Cardiac septum (tissue), 1 donor: Measurements from ENCODE around the gene NRCAM. TPM values are rescaled to one million over a fixed set of nuclear protein-coding genes. Genes with fewer than 3 reads are reported as not detected.

Experiments used
- DNase-seq: peaks from one replicate; pipeline ENCODE4 v3.0.0-alpha.2; 2020; ENCODE audit warnings: low spot score
- intact Hi-C: fragments of 100-400 bp; cut with DNase I; formaldehyde crosslinking; loops from one replicate; pipeline ENCODE4 v1.14.0; 2022
- total RNA-seq: library from RNA; stranded (reverse); fragmentation: NEBNext Ultra II Directional; extraction: Animal tissue kit (Norgen Biotek cat#: 25700); gene quantifications from one replicate; pipeline ENCODE4 v1.2.1, GENCODE V29; 2021
- donor health status: DM: no; HTN: no; CAD: no.

The NRCAM gene
- total RNA-seq, 1 donor from 2014 or later, result 0.57 TPM

DNA sequence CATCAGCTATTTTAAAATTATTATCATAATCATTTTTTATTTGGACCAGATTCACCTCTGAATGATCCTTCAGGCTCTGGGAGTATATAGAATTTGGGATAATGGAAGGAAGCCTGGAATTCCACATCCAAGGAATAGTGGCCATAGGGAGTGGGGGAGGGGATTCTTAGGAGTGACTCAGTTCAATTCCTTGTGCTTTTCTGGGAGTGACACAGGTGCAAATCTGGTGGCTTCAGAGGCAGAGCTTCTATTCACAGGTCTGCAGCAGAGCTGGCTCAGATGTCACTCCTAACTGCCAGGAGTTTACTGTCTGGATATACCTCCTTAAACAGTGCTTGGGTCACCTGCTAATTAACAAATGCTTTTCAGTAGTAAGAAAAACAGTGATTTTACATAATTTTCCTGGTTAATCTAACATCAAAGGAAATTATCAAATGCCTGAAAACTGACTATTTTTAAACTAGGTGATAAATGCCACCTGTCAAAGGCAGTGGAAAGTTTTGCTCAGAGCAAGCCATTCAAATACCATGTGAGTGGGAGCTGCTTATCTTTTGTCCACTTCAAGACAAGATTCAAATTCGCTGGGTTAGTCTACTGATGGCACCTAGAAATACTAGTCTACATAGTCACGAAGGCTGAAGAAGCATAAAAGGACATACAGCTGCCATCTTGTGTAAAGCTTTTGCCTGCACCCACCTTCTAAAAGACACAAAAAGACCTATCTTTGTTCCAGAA is 219.4 kb downstream of the NRCAM start:
- no peak for DNase-seq
- intact Hi-C loops, result no loop called here

DNA sequence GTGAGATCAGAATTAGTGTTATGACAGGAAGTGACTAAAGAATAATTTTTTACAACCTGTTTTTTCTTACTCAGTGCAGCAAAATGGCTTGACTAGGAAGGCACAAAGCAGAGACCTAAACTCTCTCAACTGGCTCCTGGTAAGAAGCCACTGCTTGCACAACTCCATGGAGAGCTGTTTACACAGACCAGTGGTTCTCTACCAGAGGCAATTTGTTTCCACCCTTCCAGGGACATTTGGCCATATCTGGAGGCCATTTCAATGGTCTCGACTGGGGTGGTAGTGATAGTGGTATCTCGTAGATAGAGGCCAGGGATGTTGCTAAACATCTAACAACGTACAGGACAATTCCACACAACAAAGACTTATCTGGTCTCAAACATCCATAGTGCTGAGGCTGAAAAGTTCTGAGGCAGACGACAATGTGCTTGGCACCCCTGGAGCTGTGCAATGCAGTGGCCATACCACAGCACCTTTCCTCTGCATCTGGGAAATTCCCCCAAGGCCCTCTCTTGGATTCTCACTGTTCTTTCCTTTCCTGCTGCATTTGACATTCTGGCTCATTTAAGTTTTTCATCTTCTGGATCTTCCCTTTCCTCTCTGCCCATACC is 220.7 kb downstream of the NRCAM start:
- DNase-seq, result no peak
- intact Hi-C loops, result no loop called here

DNA sequence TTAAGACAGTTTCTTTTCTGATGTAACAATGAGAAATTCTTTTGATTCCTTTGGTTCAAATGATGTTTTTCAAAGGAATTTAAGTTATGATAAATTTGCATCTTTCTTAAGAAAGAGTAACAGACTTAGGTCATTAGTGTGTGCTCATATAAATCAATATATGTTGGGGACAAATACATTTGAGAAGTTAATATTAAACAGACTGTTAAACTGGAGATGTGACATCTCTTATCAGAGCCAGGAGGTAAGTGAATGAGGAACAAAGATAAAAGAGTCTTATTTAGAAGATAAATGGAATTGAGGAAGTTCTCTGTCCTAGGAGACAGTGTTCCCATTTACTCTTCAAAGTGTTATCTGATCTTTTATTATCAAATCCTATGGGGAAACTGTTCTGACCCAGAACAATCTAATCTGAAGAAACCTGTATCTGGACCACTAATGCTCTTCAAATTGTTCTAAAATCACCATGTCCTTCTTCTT is 221.2 kb downstream of the NRCAM start:
- intact Hi-C loops, result no loop called here
- DNase-seq, result no peak

DNA sequence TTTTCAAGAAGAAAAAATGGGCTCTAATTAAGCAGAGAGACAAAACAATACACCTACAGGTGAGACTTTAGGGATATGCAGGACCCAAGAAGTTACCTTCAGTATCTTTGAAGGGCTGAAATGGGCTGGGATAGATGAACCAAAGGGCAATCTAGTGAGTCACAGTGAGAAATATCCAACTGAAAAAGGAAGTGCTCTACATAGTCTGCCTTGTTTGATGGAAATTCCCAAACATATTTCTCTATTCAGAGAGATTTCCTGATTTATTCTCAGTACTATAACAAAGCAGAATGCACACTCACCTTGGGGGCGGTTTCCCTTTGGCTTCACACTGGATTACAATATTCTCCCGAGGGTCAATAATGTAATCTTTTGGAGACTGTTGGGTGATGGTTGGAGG is 222.0 kb downstream of the NRCAM start:
- intact Hi-C loops, result no loop called here
- no peak for DNase-seq

DNA sequence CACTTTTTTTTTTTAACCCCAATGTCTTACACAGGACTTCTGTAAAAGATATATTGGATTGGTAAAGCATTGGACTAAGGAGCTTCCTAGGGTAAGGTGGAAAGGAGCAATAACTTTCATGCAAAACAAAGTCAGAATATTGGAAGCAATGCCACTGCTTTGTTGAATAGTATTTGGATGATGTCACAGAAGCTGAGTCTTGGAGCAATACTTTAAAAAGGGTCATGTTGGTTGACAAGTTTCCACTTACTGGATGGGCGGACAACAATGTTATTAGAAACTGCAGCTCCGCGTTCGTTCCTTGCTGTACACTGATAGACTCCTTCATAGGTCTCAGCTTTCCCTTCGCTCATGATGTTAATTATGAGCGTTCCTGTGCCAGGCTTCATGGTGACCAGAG is 224.2 kb downstream of the NRCAM start:
- no peak for DNase-seq
- intact Hi-C loops, result no loop called here

DNA sequence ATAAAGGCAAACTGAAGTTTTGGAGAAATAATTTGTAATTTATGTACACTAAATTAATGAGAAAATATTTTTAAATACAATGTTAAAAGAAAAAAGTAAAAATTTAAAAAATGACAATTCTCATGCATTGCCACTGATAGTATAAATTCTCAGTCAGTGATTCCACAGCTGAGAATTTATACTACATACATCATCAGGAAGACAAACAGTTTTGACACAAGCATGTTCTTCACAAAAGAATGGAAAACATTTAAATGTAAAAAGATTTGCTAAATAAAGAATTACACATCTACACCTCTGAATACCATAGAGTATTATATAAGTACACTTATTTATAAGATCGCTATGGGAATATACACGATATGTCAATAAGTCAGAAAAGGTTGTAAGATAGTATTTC is 225.0 kb downstream of the NRCAM start:
- intact Hi-C loops, result no loop called here
- DNase-seq, result no peak

DNA sequence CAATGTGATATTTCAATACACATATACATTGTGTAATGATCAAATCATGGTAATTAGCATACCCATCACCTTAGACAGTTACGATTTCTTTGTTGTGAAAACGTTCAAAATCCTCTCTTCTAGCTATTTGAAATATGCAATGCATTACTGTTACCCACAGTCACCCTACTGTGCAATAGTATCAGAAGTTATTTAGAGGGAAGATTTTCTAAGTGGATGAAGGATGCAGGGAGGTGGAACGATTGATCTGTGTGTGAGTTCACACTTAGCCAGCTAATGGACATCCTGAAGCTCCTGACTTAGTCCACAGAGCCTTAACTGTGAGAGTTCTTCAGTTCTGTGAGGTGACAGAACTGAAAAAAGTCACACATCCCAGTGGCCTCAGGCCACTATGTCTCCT is 228.9 kb downstream of the NRCAM start:
- DNase-seq, result no peak
- intact Hi-C loops, result no loop called here

DNA sequence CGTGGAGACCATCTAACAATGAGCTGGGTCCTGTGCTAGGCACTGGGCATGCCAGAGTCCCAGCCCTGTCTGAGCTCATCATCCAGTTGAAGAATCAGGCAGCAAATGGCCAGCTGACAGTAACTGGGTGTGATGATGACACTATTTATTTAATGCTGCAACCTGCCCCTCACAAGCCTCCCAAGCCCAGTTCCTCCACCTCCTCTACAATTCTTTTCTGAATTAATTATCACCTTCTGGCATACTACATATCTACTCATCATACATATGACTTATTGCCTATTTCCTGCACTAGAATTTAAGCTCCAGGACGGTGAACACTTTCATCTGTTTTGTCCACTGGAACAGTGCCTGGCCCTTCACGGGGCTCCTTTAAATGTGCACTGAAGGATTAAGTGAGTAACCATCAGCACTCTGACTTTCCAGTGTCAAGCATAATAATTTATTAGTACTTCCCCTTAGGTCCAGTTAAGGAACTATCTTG is 229.4 kb downstream of the NRCAM start:
- intact Hi-C loops, result no loop called here
- no peak for DNase-seq

DNA sequence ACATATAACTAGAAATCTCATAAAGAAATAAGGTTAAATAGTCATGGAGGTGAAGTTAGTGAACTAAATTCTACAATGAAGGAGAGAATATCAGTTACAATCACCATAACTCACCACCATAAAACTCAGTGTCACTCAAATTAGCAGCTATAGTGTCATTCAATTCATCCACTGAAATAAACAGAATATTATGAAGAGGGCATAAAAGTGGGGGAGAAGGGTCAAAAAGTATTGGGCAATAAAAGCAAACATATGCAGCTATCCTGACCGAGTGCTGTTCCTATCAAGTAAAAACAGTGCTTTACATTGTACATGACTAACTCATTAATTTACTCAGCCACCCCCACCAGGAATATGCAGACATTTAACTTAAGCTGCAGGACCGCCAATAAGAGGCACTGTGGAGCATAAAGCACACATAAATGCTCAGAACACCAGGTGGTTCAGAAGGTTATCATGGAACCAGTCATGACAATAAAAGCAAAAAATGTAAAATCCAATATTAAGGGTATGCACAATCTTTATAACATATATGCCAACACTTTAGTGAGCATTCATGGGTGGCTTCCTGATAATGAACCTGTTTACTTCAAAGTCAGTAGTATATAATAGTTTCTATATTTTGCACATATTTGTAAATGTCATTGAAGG is 230.6 kb downstream of the NRCAM start:
- intact Hi-C loops, result no loop called here
- no peak for DNase-seq

DNA sequence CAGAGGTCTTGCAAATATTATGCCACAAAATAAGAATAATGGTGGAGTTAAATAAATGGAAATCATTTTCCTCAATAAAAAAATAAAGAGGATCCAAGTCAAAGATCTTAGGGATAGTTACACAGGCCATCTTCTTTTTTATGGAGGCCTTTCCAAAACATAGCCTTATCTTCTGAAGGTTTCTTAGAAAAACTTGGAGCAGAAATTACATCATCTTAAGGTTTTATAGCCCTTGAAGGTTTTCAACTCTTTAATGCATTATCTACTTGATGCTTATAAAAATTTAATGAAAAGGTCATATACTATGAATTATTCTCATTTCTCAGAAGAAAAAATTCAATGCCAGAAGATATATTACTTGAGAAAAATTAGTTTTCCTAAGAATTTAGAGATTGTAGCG is 231.8 kb downstream of the NRCAM start:
- intact Hi-C loops, result no loop called here
- no peak for DNase-seq

DNA sequence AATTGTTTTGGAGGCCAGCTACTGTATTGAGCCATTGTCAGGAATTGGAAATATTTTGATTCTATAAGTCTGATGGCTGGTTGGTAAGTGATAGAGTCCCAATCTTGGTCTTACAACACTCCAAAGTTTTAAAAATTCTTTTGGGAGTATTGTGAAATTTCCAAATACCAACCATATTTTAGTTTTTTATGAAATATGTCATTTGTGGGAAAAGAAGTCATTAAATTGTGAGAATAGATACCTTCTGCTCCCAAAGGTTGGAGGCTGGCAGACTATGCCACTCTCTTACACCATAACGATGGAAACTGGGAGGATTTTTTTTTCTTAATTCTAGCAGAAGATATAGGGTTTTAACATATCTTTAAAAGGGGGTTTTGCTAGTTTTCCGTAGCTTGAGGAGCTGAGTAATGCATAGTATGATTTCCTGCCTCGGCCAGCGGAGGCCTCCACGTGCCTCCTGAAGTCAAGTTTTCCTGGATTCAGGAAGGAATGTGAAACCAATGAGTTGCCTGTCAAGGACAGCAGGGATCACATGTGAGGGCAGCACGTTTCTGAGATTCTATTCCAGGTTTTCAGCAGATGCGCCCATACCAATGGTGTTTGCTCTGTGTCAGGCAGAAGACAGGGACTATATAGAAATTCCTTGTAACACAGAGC is 233.9 kb downstream of the NRCAM start:
- intact Hi-C loops, result no loop called here
- DNase-seq, result no peak

DNA sequence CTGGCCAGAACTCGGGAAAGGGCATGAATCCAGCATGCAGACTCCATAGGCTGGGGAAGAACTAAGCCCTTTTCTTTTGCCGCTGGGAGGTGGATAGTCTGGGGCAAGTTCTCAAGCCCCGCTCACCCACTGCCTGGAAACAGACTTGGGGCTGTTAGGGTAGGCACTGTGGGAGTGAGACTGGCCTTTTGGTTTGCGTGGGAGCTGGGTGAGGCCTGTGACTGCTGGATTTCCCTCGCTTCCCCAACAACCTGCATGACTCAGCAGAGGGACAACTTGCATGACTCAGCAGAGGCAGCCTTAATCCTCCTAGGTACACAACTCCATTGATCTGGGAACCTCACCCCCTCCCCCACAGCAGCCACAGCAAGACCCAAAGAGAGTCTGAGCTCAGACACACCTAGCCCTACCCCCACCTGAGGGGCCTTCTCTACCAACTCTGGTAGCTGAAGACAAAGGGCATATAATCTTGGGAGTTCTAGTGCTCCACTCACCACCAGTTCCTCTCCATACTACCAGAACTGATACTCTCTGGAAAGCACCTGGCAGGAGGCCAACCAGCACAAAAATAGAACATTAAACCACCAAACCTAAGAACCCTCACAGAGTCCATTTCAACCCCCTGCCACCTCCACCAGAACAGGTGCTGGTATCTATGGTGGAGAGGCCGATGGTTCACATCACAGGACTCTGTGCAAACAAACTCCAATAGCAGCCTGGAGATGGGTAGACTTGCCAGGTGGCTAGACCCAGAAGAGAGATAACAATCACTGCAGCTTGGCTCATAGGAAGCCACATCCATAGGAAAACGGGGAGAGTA is 244.6 kb downstream of the NRCAM start:
- intact Hi-C loops, result no loop called here

DNA sequence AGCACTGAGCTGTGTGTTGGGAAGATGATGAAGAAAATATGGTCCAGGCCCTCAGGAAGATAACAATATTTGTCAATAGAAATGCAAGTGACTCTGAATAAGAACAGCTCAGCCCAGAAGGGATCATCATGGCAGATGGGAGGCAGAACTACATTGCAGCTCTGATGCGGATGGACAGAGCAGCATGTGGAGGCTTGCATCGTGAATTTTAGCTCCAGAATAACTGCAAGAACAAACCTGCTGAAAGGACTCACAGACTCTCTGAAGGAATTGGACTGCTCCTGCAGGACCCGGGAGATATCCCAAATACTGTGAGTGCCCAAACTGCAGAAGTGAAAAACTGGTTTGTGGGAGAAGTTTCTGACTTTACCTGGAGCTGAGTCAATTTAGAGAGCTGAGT is 245.4 kb downstream of the NRCAM start:
- intact Hi-C loops, result no loop called here
- DNase-seq, result no peak

More for the DNA sequence above, 244.6 kb downstream of the NRCAM start:
- DNase-seq, result no peak

DNA sequence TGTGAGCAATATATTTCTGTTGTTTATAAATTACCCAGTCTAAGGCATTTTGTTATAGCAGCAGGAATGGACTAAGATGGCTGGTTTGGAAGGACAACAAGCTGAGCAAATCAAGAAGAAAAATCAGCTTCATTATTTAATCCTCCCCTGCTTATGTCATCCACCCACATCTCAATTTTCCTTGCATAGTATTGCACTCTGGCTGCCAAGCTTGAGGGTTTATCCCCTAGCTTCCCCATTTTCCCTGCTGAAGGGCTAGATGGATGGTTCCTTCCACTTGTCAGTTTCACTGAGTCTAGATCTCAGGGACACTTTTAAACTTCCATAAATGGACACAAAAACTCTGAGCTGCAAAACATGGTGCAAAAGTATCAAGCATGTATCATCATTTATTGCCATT is 250.9 kb downstream of the NRCAM start:
- DNase-seq, result no peak
- intact Hi-C loops, result no loop called here

DNA sequence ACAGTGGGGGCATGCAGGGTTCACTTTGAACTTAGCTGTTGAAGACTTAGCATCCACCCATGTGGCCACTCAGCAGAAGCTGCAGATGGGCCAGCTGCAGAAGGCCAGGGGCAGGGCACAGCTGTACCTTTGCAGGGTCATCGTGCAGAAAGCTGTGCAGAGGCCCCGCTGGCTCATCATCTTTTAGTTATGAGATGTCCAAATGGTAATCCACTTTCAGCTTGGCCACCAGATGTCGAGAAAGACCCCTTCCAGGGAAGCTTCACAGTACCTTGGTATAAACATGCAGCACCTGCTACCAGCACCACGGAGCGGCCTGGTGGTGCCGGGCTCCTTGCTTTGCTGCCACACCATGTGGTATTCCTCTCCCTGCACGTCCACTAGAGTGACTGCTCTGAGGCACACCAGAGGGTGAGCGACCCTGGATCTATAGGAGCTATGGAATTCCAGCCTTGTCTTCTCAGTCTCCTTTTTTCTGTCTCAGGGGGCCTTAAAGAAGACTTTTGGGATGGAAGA is 251.9 kb downstream of the NRCAM start:
- DNase-seq, result no peak
- intact Hi-C loops, result no loop called here

DNA sequence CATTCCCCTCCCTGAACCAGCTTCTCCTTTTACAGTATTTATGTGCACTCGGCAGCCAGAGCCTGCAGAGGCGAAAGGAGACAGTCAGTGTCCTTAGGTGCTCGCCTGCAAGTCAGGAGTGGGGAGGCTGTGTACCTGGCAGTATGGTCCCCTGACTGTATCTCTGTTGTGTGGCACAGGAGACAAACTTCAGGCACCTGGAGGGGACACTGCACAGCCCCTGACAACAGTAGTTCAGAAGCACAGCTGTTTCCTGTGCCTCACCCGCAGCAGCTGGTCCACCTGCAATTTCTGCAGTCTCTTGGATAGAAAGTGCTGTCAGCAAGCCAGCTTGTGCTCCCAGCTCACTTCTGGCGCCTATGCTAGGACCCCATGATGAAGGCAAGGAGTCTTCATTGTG is 252.7 kb downstream of the NRCAM start:
- no peak for DNase-seq
- intact Hi-C loops, result no loop called here

DNA sequence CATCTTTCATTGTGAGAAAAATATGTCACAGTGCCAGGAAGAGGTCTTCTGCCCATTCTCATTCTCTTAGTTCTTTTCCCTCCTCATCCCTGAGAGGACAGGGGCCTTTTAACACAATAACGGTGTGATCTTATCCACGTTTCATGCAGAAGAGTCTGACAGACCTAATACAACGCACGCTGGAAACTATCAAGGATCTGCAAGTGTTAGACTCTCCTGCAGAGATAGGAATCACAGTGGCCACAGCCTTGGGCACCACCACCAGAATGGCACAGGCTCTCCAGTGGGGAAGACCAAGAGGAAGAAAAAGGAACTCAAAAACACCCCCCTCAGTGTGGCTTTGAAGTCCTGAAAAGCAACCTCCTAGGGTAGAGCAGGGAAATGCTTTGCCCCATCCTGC is 253.5 kb downstream of the NRCAM start:
- DNase-seq, result no peak
- intact Hi-C loops, result no loop called here

DNA sequence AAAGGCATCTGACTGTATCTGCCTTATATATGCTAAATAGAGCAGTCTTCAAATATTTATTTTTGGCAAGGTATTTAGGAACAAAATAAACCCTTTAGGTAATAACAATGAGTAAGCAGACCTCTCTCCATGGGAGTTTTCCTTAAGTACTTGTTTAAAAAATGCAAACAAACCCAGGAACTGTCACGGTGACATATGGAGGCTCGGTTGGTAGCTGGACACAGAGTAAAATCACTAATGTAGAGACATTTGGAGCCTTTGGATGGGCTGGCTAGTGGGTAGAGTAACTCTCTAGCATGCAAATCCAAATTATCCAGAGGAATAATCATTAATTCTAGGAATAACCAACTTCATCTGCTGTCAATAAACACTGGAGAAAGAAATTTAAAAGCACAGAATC is 254.5 kb downstream of the NRCAM start:
- intact Hi-C loops, result no loop called here
- no peak for DNase-seq

DNA sequence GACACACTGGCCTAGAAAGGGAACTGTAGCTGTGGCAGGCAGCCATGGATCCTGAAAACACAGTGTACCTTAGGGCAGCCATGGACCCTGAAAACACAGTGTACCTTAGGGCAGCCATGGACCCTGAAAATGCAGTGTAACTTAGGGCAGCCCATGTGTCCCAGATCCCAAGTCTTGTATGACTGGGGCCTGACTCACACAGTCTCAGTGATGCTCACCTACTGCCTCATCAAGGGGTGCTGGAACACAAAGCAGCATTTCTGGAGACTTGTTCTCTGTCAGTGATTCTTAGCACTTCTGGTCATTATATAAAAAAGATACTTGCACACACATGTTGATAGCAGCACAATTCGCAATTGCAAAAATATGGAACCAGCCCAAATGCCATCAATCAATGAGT is 255.9 kb downstream of the NRCAM start:
- DNase-seq, result no peak
- intact Hi-C loops, result no loop called here
